Mesenchymal stem cell (in vitro differentiated cells and primary cell): ENCODE data around the gene MTUS2.

Experiments
- DNase-seq: peaks from one replicate; pipeline ENCODE4 v3.0.0-alpha.2; 2013
- H2AFZ ChIP-seq: one replicate; pipeline ENCODE4 v1.6.1; 2013; ENCODE audit warnings: low read depth, mild to moderate bottlenecking, control low read depth, inconsistent platforms, low read length, moderate library complexity
- H2AK5ac ChIP-seq: 2 replicates; pipeline ENCODE4 v1.6.1; 2013; ENCODE audit warnings: low read length, moderate library complexity, mild to moderate bottlenecking, inconsistent platforms; ENCODE audit not compliant: severe bottlenecking
- H2BK120ac ChIP-seq: one replicate; pipeline ENCODE4 v1.6.1; 2013; ENCODE audit warnings: low read depth, mild to moderate bottlenecking, inconsistent platforms, low read length, moderate library complexity
- H2BK12ac ChIP-seq, 2 experiments: one replicate each; pipeline ENCODE4 v1.6.1; 2013; ENCODE audit warnings: inconsistent platforms in 2 of 2, low read length in 2 of 2, mild to moderate bottlenecking in 2 of 2, moderate library complexity in 2 of 2, control low read depth in 1 of 2
- H2BK15ac ChIP-seq: one replicate; pipeline ENCODE4 v1.6.1; 2013; ENCODE audit warnings: mild to moderate bottlenecking, low read depth, inconsistent platforms; ENCODE audit not compliant: poor library complexity, severe bottlenecking
- H2BK5ac ChIP-seq: 2 replicates; pipeline ENCODE4 v1.6.1; 2013; ENCODE audit warnings: low read depth, mild to moderate bottlenecking, low read length, control low read depth, inconsistent platforms; ENCODE audit not compliant: poor library complexity, severe bottlenecking
- H3K14ac ChIP-seq, 2 experiments: one replicate each; pipeline ENCODE4 v1.6.1; 2013; ENCODE audit warnings: inconsistent platforms in 2 of 2, low read length in 2 of 2, control low read depth in 1 of 2, mild to moderate bottlenecking in 1 of 2, moderate library complexity in 1 of 2
- H3K18ac ChIP-seq, 2 experiments: one replicate each; pipeline ENCODE4 v1.6.1; 2013; ENCODE audit warnings: inconsistent platforms in 2 of 2, low read length in 2 of 2, control low read depth in 1 of 2, low read depth in 1 of 2, mild to moderate bottlenecking in 1 of 2
- H3K23ac ChIP-seq, 2 experiments: one replicate each; pipeline ENCODE4 v1.6.1; 2013; ENCODE audit warnings: inconsistent platforms in 2 of 2, low read length in 2 of 2, mild to moderate bottlenecking in 2 of 2, moderate library complexity in 2 of 2, control low read depth in 1 of 2
- H3K27ac ChIP-seq: 2 replicates; pipeline ENCODE4 v1.5.1; 2013; ENCODE audit warnings: mild to moderate bottlenecking, moderate library complexity, low read length, control low read depth, inconsistent platforms; ENCODE audit not compliant: poor library complexity, severe bottlenecking
- H3K27me3 ChIP-seq, 2 experiments: 2 replicates each; pipeline versions ENCODE4 v1.6.1 to v1.7.0; 2013; ENCODE audit warnings: low read length in 2 of 2, mild to moderate bottlenecking in 2 of 2, moderate library complexity in 2 of 2, control low read depth in 1 of 2, inconsistent platforms in 1 of 2; ENCODE audit not compliant: control insufficient read depth in 1 of 2, insufficient read depth in 1 of 2
- H3K36me3 ChIP-seq, 2 experiments: 2 replicates each; pipeline versions ENCODE4 v1.6.1 to v1.7.0; 2013; ENCODE audit warnings: low read length in 2 of 2, control low read depth in 1 of 2, inconsistent platforms in 1 of 2, low read depth in 1 of 2, mild to moderate bottlenecking in 1 of 2; ENCODE audit not compliant: insufficient read depth in 2 of 2, control insufficient read depth in 1 of 2
- H3K4ac ChIP-seq, 2 experiments: one replicate each; pipeline ENCODE4 v1.6.1; 2013; ENCODE audit warnings: inconsistent platforms in 2 of 2, low read length in 2 of 2, mild to moderate bottlenecking in 2 of 2, moderate library complexity in 2 of 2, control low read depth in 1 of 2, low read depth in 1 of 2
- H3K4me1 ChIP-seq: 2 replicates; pipeline ENCODE4 v1.6.1; 2013; ENCODE audit warnings: low read depth, low read length, control low read depth; ENCODE audit not compliant: control insufficient read depth, insufficient read depth
- H3K4me2 ChIP-seq: 2 replicates; pipeline ENCODE4 v1.6.1; 2013; ENCODE audit warnings: low read length, mild to moderate bottlenecking, inconsistent platforms; ENCODE audit not compliant: poor library complexity, severe bottlenecking
- H3K4me3 ChIP-seq, 2 experiments: 2 replicates each; pipeline versions ENCODE4 v1.5.1 to v1.7.0; 2013; ENCODE audit warnings: low read length in 2 of 2, mild to moderate bottlenecking in 2 of 2, control low read depth in 1 of 2, low read depth in 1 of 2; ENCODE audit not compliant: insufficient read depth in 1 of 2
- H3K79me1 ChIP-seq: replicated peaks from 2 replicates; pipeline ENCODE4 v1.6.1; 2013; ENCODE audit warnings: mild to moderate bottlenecking, control low read depth, low read length, inconsistent platforms; ENCODE audit not compliant: poor library complexity, severe bottlenecking
- H3K9ac ChIP-seq: 2 replicates; pipeline ENCODE4 v1.7.0; 2013; ENCODE audit warnings: mild to moderate bottlenecking, low read length, moderate library complexity
- H3K9me3 ChIP-seq: 2 replicates; pipeline ENCODE4 v1.7.0; 2013; ENCODE audit warnings: mild to moderate bottlenecking, low read length; ENCODE audit not compliant: control insufficient read depth
- H4K8ac ChIP-seq: one replicate; pipeline ENCODE4 v1.6.1; 2013; ENCODE audit warnings: inconsistent platforms, mild to moderate bottlenecking, low read length, moderate library complexity
- H4K91ac ChIP-seq: one replicate; pipeline ENCODE4 v1.6.1; 2013; ENCODE audit warnings: mild to moderate bottlenecking, low read length, inconsistent platforms
- WGBS: methylation state at CpG from one replicate; pipeline ENCODE4 v1.1.7; 2013; ENCODE audit warnings: mixed read lengths; 5-methylcytosine and 5-hydroxymethylcytosine counted together

The MTUS2 gene

GRCh38 chr13:28922341-28922740, 102.2 kb downstream of the MTUS2 start:
- Histone ChIP-seq H3K4me1 (no peaks in the 10 kb centered on the region), H3K23ac (no peak overlapping the region), H3K4me3 (no peak overlapping the region), H3K4ac (no peak overlapping the region), H3K27me3 (no peaks in the 10 kb centered on the region), H2BK15ac (no peak overlapping the region), H3K18ac (no peak overlapping the region), H3K79me1 (no peaks in the 10 kb centered on the region), H3K14ac (no peak overlapping the region), H4K8ac (no peak overlapping the region), H4K91ac (no peak overlapping the region), H2BK12ac (no peak overlapping the region), H3K4me2 (no peak overlapping the region), H2BK120ac (no peak overlapping the region), H2AK5ac (no peak overlapping the region), H2AFZ (no peak overlapping the region), H3K9me3 (peaks cover 22% of the 10 kb centered on the region), H3K36me3 (no peaks in the 10 kb centered on the region), H3K27ac (no peak overlapping the region), H2BK5ac (no peak overlapping the region), H3K9ac (no peak overlapping the region)
- 66% methylated on average over 5 of the region's 6 CpGs for WGBS
- no peak for DNase-seq

DNA sequence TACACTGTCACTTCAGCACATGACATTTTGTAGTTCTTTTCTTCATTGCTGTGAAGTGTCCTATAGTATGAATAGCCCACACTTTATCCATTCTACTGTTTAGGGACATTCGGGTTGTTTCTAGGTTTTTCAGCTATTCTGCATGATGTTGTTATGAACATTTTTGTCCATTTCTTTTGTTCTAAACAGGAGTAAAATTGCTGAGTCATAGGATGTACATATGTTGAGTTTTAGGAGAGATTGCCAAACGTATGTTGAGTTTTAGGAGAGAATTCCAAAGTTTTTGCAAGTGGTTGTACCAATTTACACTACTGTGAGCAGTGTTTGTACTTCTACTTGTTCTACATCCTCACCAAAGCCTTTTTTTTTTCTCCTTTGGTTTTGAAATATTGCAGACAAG, 115.0 kb downstream of the MTUS2 start:
- Histone ChIP-seq H3K9ac (no peak overlapping the region), H3K27me3 (no peaks in the 10 kb centered on the region), H3K36me3 (no peaks in the 10 kb centered on the region), H3K79me1 (no peaks in the 10 kb centered on the region), H2BK15ac (no peak overlapping the region), H3K4me3 (no peak overlapping the region), H2BK120ac (no peak overlapping the region), H3K18ac (no peak overlapping the region), H2BK12ac (no peak overlapping the region), H3K4ac (no peak overlapping the region), H2AFZ (no peak overlapping the region), H3K9me3 (no peaks in the 10 kb centered on the region), H4K91ac (no peak overlapping the region), H3K14ac (no peak overlapping the region), H2BK5ac (no peak overlapping the region), H3K23ac (no peak overlapping the region), H3K27ac (no peak overlapping the region), H4K8ac (no peak overlapping the region), H3K4me1 (no peaks in the 10 kb centered on the region), H3K4me2 (no peak overlapping the region), H2AK5ac (no peak overlapping the region)
- 88% methylated on average over 1 of the region's 2 CpGs for WGBS
- DNase-seq: no peak

- Histone ChIP-seq H2AFZ (no peak overlapping the region), H2BK5ac (no peak overlapping the region), H3K9ac (no peak overlapping the region), H2BK15ac (no peak overlapping the region), H3K23ac (no peak overlapping the region), H3K4me2 (no peak overlapping the region), H3K18ac (no peak overlapping the region), H3K27me3 (no peaks in the 10 kb centered on the region), H2BK120ac (no peak overlapping the region), H3K4me3 (no peak overlapping the region), H2AK5ac (no peak overlapping the region), H4K91ac (no peak overlapping the region), H3K79me1 (no peaks in the 10 kb centered on the region), H3K9me3 (no peaks in the 10 kb centered on the region), H3K4ac (no peak overlapping the region), H3K4me1 (no peaks in the 10 kb centered on the region), H3K36me3 (no peaks in the 10 kb centered on the region), H2BK12ac (no peak overlapping the region), H3K27ac (no peak overlapping the region), H4K8ac (no peak overlapping the region), H3K14ac (no peak overlapping the region)
- 80% methylated on average over 1 of the region's 2 CpGs for WGBS
- DNase-seq: no peak
These were observed 122.8 kb downstream of the MTUS2 start for GRCh38 chr13:28942906-28943305.

- H3K79me1 ChIP-seq: no peaks in the 10 kb centered on the region
- no peak overlapping the region for H3K4me2 ChIP-seq
- WGBS: 77% methylated on average over 3 of the region's 4 CpGs
These were observed 133.7 kb downstream of the MTUS2 start for GRCh38 chr13:28953714-28954418.

More at GRCh38 chr13:28953714-28954418, 133.7 kb downstream of the MTUS2 start:
- Histone ChIP-seq H2AK5ac (no peak overlapping the region), H2BK15ac (no peak overlapping the region), H4K91ac (no peak overlapping the region), H2BK12ac (no peak overlapping the region), H3K27ac (no peak overlapping the region), H3K27me3 (no peaks in the 10 kb centered on the region), H2AFZ (no peak overlapping the region), H2BK5ac (no peak overlapping the region), H3K14ac (no peak overlapping the region), H3K23ac (no peak overlapping the region), H3K9ac (no peak overlapping the region), H4K8ac (no peak overlapping the region), H3K4ac (no peak overlapping the region), H2BK120ac (no peak overlapping the region), H3K9me3 (no peaks in the 10 kb centered on the region), H3K4me3 (no peak overlapping the region), H3K4me1 (no peaks in the 10 kb centered on the region), H3K36me3 (no peaks in the 10 kb centered on the region), H3K18ac (no peak overlapping the region)
- DNase-seq: no peak
